GM13977 (cell line): Measurements from ENCODE around the gene NPTN.

Experiments used
- DNase-seq: peaks from one replicate; pipeline ENCODE4 v3.0.0; 2012; ENCODE audit warnings: low spot score
- in situ Hi-C: fragments of 300-500 bp; cut with MboI; formaldehyde crosslinking; loops from one replicate; pipeline ENCODE4 v1.12.0; 2022; ENCODE audit warnings: low sequenced_read_pairs, low pct_unique_long_range_greater_than_20kb, mixed read lengths, inconsistent platforms; ENCODE audit not compliant: unreplicated experiment
- TF ChIP-seq, protein P1 (sequence below): IDR thresholded peaks from 2 replicates; pipeline ENCODE4 v1.5.1; 2012; ENCODE audit warnings: mild to moderate bottlenecking, control low read depth; ENCODE audit not compliant: insufficient read depth; ENCODE audit errors: extremely low read depth, missing control alignments

NPTN gene

GRCh38 chr15:73575636-73576247 lies 57.4 kb downstream of the NPTN start:
- no peak for DNase-seq
- in situ Hi-C loops = no loop called here
- TF ChIP-seq, protein P1, sequence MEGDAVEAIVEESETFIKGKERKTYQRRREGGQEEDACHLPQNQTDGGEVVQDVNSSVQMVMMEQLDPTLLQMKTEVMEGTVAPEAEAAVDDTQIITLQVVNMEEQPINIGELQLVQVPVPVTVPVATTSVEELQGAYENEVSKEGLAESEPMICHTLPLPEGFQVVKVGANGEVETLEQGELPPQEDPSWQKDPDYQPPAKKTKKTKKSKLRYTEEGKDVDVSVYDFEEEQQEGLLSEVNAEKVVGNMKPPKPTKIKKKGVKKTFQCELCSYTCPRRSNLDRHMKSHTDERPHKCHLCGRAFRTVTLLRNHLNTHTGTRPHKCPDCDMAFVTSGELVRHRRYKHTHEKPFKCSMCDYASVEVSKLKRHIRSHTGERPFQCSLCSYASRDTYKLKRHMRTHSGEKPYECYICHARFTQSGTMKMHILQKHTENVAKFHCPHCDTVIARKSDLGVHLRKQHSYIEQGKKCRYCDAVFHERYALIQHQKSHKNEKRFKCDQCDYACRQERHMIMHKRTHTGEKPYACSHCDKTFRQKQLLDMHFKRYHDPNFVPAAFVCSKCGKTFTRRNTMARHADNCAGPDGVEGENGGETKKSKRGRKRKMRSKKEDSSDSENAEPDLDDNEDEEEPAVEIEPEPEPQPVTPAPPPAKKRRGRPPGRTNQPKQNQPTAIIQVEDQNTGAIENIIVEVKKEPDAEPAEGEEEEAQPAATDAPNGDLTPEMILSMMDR = no peak

DNA sequence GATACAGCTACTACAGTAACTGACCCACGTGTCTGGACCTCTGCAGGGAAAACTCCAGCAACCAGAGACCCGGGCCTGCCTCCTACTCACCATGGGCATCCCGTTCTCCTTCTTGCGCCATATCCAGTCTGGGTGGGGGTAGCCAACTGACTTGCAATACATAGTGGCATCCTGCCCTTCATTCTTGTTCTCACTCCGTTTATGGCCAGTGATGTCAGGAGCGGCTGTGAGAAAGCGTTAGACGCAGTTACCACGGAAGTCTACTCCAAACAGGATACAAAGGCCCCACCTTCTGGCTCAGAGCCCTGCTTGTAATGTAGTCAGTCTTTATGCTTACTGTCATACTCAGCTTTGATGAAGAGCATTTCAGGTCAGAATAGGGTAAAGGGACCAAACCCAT lies 59.6 kb downstream of the NPTN start:
- DNase-seq = no peak
- TF ChIP-seq, protein P1 = no peak
- in situ Hi-C loops = loop anchor here (25.0 kb wide), 1 partner anchor 114 kb away; the partner anchor contains the start of gene CD276

DNA sequence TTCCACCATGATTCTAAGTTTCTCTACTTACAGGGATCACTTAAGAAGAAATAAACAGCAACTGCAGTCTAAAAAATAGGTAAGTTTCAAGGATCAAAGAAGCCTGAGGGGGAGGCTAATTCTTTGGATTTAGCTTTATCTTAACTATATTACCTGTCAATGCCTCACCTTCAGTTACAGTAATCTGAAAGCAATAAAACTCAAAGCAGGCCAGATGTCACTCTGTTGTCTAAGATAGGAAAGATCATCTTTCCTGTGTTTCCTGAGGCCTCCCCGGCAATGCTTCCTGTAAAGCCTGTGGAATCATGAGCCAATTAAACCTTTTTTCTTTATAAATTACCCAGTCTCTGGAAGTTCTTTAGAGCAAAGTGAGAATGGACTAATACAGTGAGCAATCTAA lies 60.2 kb downstream of the NPTN start:
- DNase-seq = no peak
- in situ Hi-C loops = loop anchor here (25.0 kb wide), 1 partner anchor 114 kb away; the partner anchor contains the start of gene CD276
- TF ChIP-seq, protein P1 = no peak

- DNase-seq = no peak
- in situ Hi-C loops = loop anchor here (25.0 kb wide), 1 partner anchor 115 kb away; the partner anchor contains the start of gene CD276
- TF ChIP-seq, protein P1 = no peak
Observed at GRCh38 chr15:73572296-73572695, 60.9 kb downstream of the NPTN start.

DNA sequence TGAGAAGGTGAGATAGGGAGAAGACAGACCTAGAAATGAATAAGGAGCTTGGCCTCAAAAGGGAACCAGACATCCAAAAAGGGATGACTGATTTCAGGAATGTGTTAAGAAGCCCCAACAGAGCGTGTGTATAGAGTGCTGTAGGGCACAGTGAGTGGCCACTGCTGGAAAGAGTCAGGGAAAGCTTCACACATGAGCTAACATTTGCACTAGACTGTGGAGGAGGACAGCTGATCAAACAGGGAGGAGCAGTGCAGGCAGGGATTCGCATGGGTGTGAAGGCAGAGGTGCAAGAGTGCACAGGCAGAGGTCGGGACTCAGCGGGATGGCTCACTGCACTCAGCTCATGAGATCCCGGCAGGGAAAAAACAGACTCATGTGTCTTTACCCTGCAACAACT lies 61.8 kb downstream of the NPTN start:
- TF ChIP-seq, protein P1 = no peak
- DNase-seq = no peak
- in situ Hi-C loops = loop anchor here (25.0 kb wide), 1 partner anchor 116 kb away; the partner anchor contains the start of gene CD276

DNA sequence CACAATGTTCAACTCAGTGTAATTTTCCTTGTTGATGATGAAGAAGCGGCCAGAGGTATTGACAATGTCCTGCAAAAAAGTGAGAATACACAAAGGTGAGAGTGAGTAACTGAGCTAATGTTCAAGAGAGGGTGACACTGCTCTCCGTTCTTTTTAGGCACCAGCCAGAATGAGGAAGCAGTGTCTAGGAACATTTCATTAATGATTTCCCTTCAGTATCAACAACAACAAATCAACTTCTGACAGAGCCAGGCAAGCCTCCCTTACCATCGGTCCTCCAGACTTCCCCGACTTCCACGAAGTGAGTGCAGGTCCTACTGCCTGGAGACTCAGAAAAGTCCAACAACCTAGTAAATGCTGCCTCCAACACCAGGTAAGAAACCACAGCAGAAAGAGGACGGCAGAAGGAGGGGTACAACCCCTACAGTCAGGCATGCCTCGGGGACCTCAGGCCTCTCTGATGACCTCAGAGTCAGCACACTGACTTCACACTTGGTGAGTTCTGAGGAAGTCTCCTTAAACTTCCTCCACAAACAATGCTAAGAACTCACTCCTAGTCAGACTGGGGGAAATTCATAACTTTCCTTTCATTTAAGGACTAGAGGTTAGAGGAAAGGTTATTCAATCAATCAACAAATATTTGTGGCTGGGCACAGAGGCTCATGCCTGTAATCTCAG lies 62.7 kb downstream of the NPTN start:
- TF ChIP-seq, protein P1 = no peak
- in situ Hi-C loops = loop anchor here (25.0 kb wide), 1 partner anchor 117 kb away; the partner anchor contains the start of gene CD276
- DNase-seq = no peak
